SIG-M5 (cell line): ENCODE results near the gene MTCL1.

Source experiments
- DNase-seq: peaks from one replicate; lab custom pipeline; 2025; lab: John Stamatoyannopoulos, UW

Gene MTCL1

DNA sequence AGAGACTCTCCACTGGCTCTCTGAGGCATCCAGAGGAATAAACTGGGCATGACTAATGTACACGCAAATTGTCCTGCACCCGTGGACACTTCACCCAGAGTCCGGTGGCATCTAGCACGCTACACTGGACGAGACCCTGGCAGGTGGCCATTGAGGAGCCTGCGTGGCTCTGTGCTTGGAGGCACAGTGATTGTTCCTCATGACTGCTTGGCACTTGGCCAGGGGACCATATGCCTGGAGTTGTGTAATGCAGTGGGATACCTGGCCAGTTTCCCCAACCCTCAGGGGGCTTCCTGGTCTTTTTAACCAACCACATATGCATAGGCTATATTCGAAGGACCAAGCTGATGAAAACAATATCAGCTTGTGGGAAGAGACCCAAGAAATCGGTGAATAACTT, 66.6 kb downstream of the MTCL1 start:
- DNase-seq = no peak

DNA sequence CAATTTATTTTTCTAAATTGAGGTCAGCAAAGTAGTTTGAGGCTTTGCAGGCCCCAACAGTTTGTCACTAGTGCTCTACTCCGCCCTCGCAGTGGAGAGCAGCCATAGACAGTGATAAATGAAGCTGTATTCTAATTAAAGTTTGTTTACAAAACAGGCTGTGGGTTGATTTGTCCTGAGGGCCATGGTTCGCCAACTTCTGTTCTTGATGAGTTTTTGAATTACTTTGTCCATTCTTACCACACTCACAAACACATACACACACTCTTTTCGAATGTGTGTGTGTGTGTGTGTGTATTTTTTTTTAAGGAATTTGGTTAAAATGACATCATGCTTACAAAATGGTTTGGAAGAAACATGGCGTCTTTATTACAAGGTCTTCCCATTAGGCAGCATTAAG, 68.6 kb downstream of the MTCL1 start:
- DNase-seq = no peak

DNA sequence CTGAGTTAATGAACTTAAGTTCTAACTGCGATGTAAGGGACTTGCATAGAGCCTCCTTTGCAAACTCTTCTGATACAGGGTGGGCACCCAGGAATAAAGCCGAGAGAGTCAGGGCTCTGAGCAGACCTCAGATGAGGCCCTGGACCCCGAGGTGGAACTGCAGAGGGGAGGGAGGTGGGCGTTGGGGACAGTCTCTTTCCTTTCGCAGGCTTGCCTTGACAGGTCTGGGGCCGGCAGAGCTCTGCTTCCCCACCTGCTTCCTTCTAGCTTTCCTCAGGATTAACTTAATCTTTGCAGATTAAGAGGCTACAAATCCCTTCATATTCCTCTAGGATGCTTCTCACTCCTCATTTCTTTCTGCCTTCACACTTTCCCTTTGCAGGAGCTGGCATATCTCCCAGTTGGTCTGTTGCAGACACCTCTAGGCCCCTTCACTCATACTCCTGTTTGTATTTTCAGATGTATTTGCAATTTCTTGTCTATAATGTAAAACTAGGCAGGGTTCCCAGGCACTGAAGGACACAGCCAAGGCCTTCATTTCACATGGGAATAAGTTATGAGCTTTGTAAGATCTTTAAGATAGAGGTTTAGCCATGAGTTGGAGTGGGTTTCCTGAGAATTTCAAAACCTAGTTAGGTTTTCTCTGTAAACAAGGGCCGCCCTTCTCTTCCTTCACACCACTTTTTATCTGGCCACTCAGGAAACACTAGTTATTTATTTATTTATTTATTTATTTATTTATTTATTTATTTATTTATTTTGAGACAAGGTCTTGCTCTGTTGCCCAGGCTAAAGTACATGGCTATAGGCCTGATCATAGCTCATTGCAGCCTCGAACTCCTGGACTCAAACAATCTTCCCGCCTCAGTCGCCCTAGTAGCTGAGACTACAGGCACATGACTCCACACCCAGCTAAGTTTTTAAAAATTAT, 70.9 kb downstream of the MTCL1 start:
- no peak for DNase-seq

DNA sequence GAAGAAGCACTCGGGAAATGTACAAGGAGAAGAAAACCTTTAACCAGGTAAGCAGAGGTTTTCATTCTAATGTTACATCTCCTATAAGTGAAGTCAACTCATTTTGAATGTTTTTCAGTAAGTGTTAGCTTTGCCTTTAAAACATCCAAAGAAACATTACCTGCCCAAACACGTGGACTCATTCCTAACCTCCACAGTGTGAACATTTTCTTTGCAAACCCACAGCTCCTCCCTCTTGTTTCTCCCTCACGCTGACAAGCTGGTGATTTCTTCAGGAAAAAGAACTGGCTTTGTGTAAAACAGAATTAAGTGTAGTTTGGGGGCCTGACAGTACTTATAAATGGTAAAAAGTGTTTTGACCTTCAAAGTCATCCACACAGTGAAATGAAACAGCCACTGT, 72.5 kb downstream of the MTCL1 start:
- no peak for DNase-seq

DNA sequence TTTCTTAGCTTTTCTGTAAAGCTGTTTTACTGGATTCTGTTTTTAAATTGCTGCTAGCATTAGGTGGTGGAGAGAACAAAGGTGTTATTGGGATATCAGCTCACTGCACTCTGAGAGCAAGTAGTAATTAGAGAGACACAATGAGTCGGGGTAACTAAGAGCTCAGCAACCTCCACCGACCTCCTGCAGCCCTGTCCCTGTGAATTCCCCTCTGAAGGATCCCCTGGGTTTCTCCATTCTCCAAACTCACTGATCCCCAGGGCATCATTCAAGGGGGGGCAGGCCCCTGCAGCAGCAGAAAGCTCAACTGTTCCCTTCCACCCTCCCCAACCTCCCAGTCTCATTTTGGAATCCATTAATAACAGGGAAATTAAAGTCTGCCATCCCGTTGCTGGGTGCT, 73.0 kb downstream of the MTCL1 start:
- DNase-seq = no peak

GRCh38 chr18:8778824-8779223, 73.5 kb downstream of the MTCL1 start:
- DNase-seq = no peak

- no peak for DNase-seq
These were observed 73.9 kb downstream of the MTCL1 start for GRCh38 chr18:8779251-8779650.

DNA sequence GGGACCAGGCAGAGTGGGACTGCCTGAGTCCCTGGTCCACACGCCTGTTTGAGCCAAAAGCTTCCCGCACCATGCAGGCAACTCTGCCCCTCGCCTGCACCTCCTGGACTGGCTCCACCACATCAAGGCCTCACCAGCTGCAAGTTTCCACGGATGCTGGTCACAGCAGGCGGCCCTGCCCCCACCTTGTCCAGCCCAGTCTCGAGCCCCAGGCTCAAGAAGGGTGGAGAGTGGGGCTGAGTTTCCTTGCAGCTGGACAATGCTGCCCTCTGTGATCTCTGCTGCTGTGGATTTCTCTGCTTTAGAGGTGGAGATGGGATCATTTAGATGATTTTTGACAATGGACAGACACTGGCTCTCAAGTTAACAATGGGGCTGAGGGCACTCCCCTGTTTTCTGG, 74.9 kb downstream of the MTCL1 start:
- no peak for DNase-seq

DNA sequence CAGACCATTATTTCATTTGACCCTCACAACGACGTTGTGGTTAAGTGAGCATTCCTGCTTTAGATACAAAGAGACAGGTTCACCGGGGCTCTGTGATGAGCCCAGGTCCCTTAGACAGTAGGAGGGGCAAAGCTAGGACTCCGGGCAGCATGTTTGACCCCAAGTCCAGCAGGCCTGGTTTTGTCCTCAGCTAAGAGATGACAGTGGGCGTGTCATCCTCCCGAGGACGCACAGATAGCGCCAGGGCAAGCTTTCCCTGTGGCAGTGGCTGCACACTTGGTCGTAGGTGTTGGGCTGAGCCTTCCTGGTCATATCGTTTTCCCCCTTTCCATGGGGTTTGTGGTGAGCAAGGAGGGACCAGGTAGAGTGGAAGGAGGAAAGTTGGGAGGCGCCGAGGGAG, 76.3 kb downstream of the MTCL1 start:
- DNase-seq = no peak

DNA sequence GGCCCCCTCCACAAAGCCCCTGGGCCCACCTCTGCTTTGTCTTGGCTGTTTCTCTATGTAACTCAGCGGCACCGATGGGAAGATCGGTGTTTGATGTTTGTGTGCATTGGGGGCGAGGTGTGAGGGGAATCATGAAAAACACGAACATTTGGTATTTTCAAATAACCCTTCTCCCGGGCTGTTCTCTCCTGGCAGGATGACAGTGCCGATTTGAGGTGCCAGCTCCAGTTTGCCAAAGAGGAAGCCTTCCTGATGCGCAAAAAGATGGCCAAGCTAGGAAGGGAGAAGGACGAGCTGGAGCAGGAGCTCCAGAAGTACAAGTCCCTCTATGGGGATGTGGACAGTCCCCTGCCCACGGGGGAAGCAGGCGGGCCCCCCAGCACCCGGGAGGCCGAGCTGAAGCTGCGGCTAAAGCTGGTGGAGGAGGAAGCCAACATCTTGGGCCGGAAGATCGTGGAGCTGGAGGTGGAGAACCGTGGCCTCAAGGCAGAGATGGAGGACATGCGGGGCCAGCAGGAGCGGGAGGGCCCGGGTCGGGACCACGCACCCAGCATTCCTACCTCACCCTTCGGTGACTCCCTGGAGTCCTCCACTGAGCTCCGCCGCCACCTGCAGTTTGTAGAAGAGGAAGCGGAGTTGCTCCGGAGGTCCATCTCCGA, 78.1 kb downstream of the MTCL1 start:
- DNase-seq = no peak

GRCh38 chr18:8783994-8784530, 78.7 kb downstream of the MTCL1 start:
- no peak for DNase-seq

DNA sequence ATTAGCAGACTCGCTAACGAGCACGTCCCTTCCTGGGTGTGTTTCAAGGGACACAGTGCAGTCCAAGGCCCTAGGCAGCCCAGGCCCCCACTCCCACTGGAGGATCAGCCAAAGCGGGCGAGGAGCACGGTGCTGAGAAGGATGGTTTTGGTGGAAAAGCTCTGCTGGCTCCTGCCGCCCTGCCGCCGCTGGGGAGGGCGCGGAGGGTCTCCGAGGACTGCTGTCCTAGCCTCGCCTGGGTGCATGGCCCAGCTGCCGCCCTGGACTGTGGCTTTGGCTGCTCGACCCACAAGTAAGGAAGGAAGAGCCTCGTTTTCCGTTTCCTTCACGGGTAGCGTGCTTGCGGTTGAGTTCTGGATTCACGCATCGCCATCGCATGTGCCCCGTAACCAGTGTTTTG, 79.9 kb downstream of the MTCL1 start:
- DNase-seq = no peak

GRCh38 chr18:8785855-8786482, 80.6 kb downstream of the MTCL1 start:
- no peak for DNase-seq

GRCh38 chr18:8786483-8787370, 81.4 kb downstream of the MTCL1 start:
- no peak for DNase-seq

DNA sequence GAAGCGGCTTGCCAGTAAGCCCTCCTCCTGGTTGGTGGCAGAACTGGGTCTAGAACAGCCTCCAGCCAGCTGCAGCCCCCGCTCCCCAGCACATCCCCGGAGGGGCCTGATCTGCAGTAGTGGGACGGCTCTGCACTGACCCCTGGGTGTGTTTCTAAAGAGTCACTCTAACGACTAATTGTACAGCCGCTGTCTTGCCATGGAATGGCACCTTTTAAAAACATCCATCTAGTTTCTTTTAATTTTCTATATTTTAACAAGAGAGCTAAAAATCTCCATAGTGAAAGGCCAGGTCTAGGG, 82.0 kb downstream of the MTCL1 start:
- DNase-seq = no peak

DNA sequence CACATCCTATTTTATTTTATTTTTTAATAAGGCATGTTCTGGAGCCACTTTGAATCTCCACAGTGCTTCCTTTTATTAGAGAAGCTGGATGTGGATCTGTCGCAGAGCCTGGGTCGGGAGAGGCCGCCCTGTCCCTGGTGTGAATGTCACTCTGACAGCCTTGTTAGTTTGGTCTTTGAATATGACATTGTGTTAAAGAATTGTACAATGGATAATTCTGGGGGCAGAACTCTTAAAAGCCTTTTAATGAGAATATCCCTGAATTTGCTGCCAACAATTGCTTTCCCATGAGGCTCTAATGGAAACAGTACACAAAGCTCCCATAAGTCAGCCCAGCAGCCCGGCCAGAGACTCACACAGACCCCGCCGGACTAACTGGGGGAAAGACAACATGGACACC, 82.4 kb downstream of the MTCL1 start:
- DNase-seq = no peak

DNA sequence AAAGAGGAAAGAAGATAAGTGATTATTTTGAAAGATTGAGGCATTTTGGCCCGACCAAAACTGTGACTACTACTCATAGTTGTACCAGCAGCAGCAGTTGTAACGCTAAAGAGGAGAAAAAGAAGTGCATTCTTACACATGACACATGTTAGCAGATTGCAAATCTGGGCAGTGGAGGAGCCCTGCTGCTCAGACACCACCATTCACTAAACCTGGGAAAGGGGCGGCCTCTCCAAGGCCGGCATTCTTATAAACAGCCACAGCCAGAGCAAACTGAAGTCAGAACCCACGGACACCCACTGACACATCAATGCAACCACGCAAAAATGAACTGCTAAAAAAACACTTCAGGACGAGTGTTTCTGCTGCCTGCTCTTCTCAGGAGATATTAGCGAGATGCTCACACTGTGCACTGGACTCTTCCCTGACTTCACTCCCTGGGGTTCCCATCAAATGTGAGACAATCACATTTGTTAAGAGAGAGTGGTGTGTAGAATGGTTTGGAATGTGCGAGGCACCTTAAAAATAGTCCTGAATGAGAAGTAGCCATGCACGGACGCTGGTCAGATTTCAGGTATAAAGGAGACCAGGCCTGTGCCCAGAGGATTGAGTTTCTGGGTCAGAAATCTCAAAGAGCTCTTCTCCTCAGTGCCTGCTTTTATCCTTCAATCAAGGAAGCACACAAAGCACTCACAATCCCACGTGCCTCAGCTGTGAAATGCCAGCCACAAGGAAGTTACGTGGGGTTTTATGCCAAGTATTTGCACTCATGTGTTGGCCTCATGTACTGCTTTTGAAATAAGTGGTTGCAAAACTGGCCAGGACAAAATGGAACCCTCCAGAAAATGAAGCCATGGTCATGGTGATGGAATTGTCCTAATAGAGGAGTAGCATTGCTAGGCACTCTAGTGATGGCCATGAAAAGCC, 83.4 kb downstream of the MTCL1 start:
- DNase-seq = no peak

- DNase-seq = no peak
These were observed 85.9 kb downstream of the MTCL1 start for GRCh38 chr18:8791171-8791651.

GRCh38 chr18:8792688-8793316, 87.4 kb downstream of the MTCL1 start:
- DNase-seq = no peak

DNA sequence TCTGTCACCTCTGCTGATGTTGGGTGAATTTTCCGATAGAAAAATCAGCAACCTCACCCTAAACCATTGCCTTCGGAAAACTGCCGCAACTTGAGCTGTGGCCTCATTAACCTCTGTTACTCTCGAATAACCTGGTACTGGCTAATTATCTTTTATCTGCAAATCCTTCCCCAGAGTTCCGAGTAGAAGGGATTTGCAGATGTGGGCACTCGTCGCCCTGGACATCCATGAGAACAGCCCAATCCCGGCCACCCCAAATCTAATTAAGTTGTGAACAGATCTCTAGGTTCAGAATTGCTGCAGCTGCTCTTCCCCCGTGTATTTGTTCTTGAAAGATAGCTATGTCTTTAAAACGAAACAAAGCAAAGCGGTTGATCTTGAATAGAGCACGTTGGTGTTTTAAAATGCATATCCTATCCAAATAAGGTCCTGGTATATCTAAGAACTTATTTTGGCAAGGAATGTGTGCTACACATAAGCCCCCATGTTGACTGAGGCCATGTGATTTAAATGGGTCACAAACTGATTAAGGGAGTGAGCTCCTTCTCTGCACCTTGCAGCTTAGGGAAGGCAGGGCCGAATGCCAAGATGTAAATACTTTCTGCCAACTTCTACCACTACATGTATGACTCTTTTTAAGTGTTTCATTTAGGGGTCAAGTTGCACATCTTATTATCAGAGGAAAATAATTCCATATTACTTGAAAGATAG, 88.2 kb downstream of the MTCL1 start:
- no peak for DNase-seq
